ENCODE data around the gene BLOC1S1. TPM values are rescaled to one million over a fixed set of nuclear protein-coding genes. Genes with fewer than 3 reads are reported as not detected.

Gene BLOC1S1
- total and polyA plus RNA-seq, 9 of the 15 experiments (the other 6 are each of a cell fraction or from before 2014, with no cell fraction given): 75.2 to 161 (median 98.8) TPM

DNA sequence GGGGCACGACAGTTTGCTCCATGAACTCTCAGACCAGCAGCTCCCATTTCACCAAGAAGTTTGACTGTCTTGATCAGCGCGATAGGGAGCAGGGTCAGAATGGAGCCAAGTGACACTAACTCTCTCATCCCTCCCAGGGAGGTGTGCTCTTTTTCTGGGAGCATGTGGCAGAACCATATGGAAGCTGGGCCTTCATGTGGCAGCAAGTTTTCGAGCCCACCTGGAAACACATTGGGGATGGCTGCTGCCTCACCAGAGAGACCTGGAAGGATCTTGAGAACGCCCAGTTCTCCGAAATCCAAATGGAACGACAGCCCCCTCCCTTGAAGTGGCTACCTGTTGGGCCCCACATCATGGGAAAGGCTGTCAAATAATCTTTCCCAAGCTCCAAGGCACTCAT is 32.2 kb upstream of the BLOC1S1 start:
- H3K4me2 ChIP-seq (ENCODE audit: insufficient read depth, low read length): no peak overlapping the region
- in situ Hi-C loops (cut with MboI): no loop called here
- intact Hi-C loops (cut with micrococcal nuclease): no loop called here
- H3K27ac ChIP-seq (ENCODE audit: extremely low read depth, low read depth, low read length): no peak overlapping the region
- DNase-seq (ENCODE audit: extremely low read depth in 1 of 4, low spot score in 3 of 4): no peak
- ATAC-seq: no peak
- no TSS peak for BruUV-seq (replicated peaks)
- H3K4me1 ChIP-seq (replicated peaks in 1 of 2; ENCODE audit: control insufficient read depth in 2 of 2, insufficient read depth in 2 of 2, low read length in 2 of 2): peaks cover 0 to 11% of the 10 kb centered on the region in 2 experiments; a peak in 2 of 5 replicates
- peaks cover 34 to 62% of the 10 kb centered on the region in 2 experiments for H3K27me3 ChIP-seq (ENCODE audit: control insufficient read depth in 2 of 2, insufficient read depth in 2 of 2, low read length in 2 of 2)
- H3K36me3 ChIP-seq (ENCODE audit: control insufficient read depth, insufficient read depth, low read length): no peaks in the 10 kb centered on the region
- no peaks in the 10 kb centered on the region for H3K9me1 ChIP-seq (ENCODE audit: control insufficient read depth, insufficient read depth, low read length)
- H3K9ac ChIP-seq (ENCODE audit: insufficient read depth in 1 of 2, low read depth in 2 of 2, low read length in 2 of 2): peak overlapping the region in 1 of 2 experiments; percentile 23; a peak in 1 of 4 replicates
- CTCF ChIA-PET (ENCODE audit: low intra/inter-chr PET ratio): no interaction called here
- H3K9me3 ChIP-seq (replicated peaks; ENCODE audit: control insufficient read depth, insufficient read depth, low read depth, low read length): no peaks in the 10 kb centered on the region
- no peaks in the 10 kb centered on the region for H3K79me2 ChIP-seq (ENCODE audit: control insufficient read depth, insufficient read depth, low read length)
- no peak for TF ChIP-seq STAT5B (CRISPR knock-in tag; IDR thresholded peaks at IDR 0.05)
- TF ChIP-seq CHD4 (IDR thresholded peaks at IDR 0.05; ENCODE audit: insufficient read depth, insufficient replicate concordance, low read depth, low read length, poor library complexity, severe bottlenecking): no peak
- TF ChIP-seq, protein P1, sequence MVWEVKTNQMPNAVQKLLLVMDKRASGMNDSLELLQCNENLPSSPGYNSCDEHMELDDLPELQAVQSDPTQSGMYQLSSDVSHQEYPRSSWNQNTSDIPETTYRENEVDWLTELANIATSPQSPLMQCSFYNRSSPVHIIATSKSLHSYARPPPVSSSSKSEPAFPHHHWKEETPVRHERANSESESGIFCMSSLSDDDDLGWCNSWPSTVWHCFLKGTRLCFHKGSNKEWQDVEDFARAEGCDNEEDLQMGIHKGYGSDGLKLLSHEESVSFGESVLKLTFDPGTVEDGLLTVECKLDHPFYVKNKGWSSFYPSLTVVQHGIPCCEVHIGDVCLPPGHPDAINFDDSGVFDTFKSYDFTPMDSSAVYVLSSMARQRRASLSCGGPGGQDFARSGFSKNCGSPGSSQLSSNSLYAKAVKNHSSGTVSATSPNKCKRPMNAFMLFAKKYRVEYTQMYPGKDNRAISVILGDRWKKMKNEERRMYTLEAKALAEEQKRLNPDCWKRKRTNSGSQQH (CRISPR knock-in tag; IDR thresholded peaks at IDR 0.05): no peak
- no peak for TF ChIP-seq ZNF445 (CRISPR knock-in tag; IDR thresholded peaks at IDR 0.05; ENCODE audit: low read depth)
- TF ChIP-seq NFRKB (IDR thresholded peaks at IDR 0.05; ENCODE audit: low read depth): no peak
- no peak for TF ChIP-seq SUPT5H (IDR thresholded peaks at IDR 0.05)
- no peak for TF ChIP-seq STAG1 (CRISPR knock-in tag; IDR thresholded peaks at IDR 0.05; ENCODE audit: borderline replicate concordance)
- no peak for TF ChIP-seq NCOA2 (IDR thresholded peaks at IDR 0.05; ENCODE audit: partially characterized antibody in 2 of 2)
- WGBS (ENCODE audit: insufficient coverage, low coverage, missing lambda C conversion rate): 7% methylated on average over 7 of the region's 7 CpGs
- no peak overlapping the region for H2AFZ ChIP-seq (ENCODE audit: low read depth, low read length)
- no peaks in the 10 kb centered on the region for H4K20me1 ChIP-seq (replicated peaks; ENCODE audit: control insufficient read depth, insufficient read depth, low read length)
- H3K4me3 ChIP-seq: no peak overlapping the region
- POLR2A ChIA-PET: interaction anchor here (1.4 kb wide), 2 partner anchors 10 to 22 kb away, joined by 3 read pairs; no protein-coding TSS in a partner anchor
- FAIRE-seq: no peak
